Trophoblast cell (in vitro differentiated cells and primary cell): ENCODE results near the gene KRT13.
"Not testable (repeated sequence)": the region's sequence is repeated elsewhere in the genome, so short reads cannot be mapped to it uniquely, and the experiment has no call there.

Experiments used
- DNase-seq, 2 donors: peaks; one replicate each; pipeline ENCODE4 v3.0.0-alpha.2; 2016
- H2AFZ ChIP-seq: 2 replicates; pipeline ENCODE4 v1.6.1; 2013; ENCODE audit warnings: low read length, moderate library complexity, mild to moderate bottlenecking; ENCODE audit not compliant: insufficient read depth, poor library complexity
- H2AK5ac ChIP-seq: 2 replicates; pipeline ENCODE4 v1.6.1; 2013; ENCODE audit warnings: mild to moderate bottlenecking, low read length
- H2BK120ac ChIP-seq: 2 replicates; pipeline ENCODE4 v1.6.1; 2013; ENCODE audit warnings: low read length, mild to moderate bottlenecking, moderate library complexity; ENCODE audit not compliant: insufficient read depth, poor library complexity
- H2BK12ac ChIP-seq: 2 replicates; pipeline ENCODE4 v1.6.1; 2013; ENCODE audit warnings: mild to moderate bottlenecking, low read length, moderate library complexity
- H2BK5ac ChIP-seq: 2 replicates; pipeline ENCODE4 v1.6.1; 2013; ENCODE audit warnings: low read length, low read depth, moderate library complexity, mild to moderate bottlenecking; ENCODE audit not compliant: poor library complexity
- H3K14ac ChIP-seq: 2 replicates; pipeline ENCODE4 v1.6.1; 2013; ENCODE audit warnings: mild to moderate bottlenecking, low read length
- H3K18ac ChIP-seq: 2 replicates; pipeline ENCODE4 v1.6.1; 2013; ENCODE audit warnings: mild to moderate bottlenecking, low read length
- H3K23ac ChIP-seq: 2 replicates; pipeline ENCODE4 v1.6.1; 2013; ENCODE audit warnings: low read length
- H3K27ac ChIP-seq: 2 replicates; pipeline ENCODE4 v1.5.1; 2013; ENCODE audit warnings: low read depth, mild to moderate bottlenecking, inconsistent platforms, low read length, moderate library complexity
- H3K27me3 ChIP-seq: 2 replicates; pipeline ENCODE4 v1.6.1; 2013; ENCODE audit warnings: inconsistent platforms, mild to moderate bottlenecking, low read length, moderate library complexity; ENCODE audit not compliant: insufficient read depth
- H3K36me3 ChIP-seq, 2 experiments: 1 replicate in 1 of 2; 2 replicates in 1 of 2; pipeline ENCODE4 v1.6.1; 2013; ENCODE audit warnings: low read length in 2 of 2, mild to moderate bottlenecking in 2 of 2, moderate library complexity in 1 of 2; ENCODE audit not compliant: insufficient read depth in 2 of 2, control insufficient read depth in 1 of 2
- H3K4ac ChIP-seq: 2 replicates; pipeline ENCODE4 v1.6.1; 2013; ENCODE audit warnings: low read depth, mild to moderate bottlenecking, low read length, moderate library complexity
- H3K4me1 ChIP-seq, 2 experiments: 1 replicate in 1 of 2; 2 replicates in 1 of 2; pipeline ENCODE4 v1.6.1; 2013; ENCODE audit warnings: low read length in 2 of 2, mild to moderate bottlenecking in 2 of 2, moderate library complexity in 1 of 2; ENCODE audit not compliant: insufficient read depth in 2 of 2, control insufficient read depth in 1 of 2
- H3K4me2 ChIP-seq: 2 replicates; pipeline ENCODE4 v1.6.1; 2013; ENCODE audit warnings: inconsistent platforms, mild to moderate bottlenecking, low read length, moderate library complexity
- H3K4me3 ChIP-seq: 2 replicates; pipeline ENCODE4 v1.5.1; 2013; ENCODE audit warnings: mild to moderate bottlenecking, low read depth, low read length, inconsistent platforms
- H3K79me1 ChIP-seq: one replicate; pipeline ENCODE4 v1.6.1; 2013; ENCODE audit warnings: low read length
- H3K79me2 ChIP-seq: 2 replicates; pipeline ENCODE4 v1.6.1; 2013; ENCODE audit warnings: low read length, mild to moderate bottlenecking; ENCODE audit not compliant: control insufficient read depth, insufficient read depth, poor library complexity
- H3K9ac ChIP-seq: 2 replicates; pipeline ENCODE4 v1.6.1; 2013; ENCODE audit warnings: mild to moderate bottlenecking, low read length
- H3K9me3 ChIP-seq: 2 replicates; pipeline ENCODE4 v1.6.1; 2013; ENCODE audit warnings: low read depth, mild to moderate bottlenecking, control low read depth, inconsistent platforms, low read length; ENCODE audit not compliant: insufficient read depth
- H4K12ac ChIP-seq: 2 replicates; pipeline ENCODE4 v1.6.1; 2013; ENCODE audit warnings: low read depth, mild to moderate bottlenecking, low read length, moderate library complexity
- H4K8ac ChIP-seq: 2 replicates; pipeline ENCODE4 v1.6.1; 2013; ENCODE audit warnings: low read depth, mild to moderate bottlenecking, low read length, moderate library complexity
- H4K91ac ChIP-seq: one replicate; pipeline ENCODE4 v1.6.1; 2013; ENCODE audit warnings: low read depth, mild to moderate bottlenecking, low read length, moderate library complexity
- WGBS: extraction: QIAGEN DNeasy Blood & Tissue Kit; methylation state at CpG from one replicate; pipeline ENCODE4 v1.1.7; 2013; ENCODE audit warnings: missing lambda C conversion rate; ENCODE audit not compliant: insufficient read length, insufficient coverage; ENCODE audit errors: extremely low coverage; 5-methylcytosine and 5-hydroxymethylcytosine counted together

The KRT13 gene

DNA sequence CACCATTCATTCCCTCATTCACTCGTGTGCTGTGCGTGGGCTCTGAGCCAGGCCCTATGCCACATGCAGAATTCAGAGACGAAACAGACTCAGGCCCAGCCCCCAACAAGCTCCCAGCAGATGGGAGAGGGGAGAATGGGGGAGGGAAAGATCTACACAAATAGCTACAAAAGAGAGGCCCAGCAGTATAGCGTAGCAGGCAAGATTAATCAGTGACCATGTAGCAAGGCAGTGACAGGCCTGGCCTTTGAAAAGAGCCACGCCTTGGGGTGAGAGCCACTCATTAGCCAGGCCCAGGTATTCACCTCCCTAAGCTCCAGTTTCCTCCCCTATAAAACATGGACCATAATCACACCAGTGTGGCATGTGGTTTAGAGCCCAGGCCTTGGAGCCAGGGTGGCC is 39.1 kb upstream of the KRT13 start:
- Histone ChIP-seq H3K9me3 (no peaks in the 10 kb centered on the region), H2AK5ac (no peak overlapping the region), H3K9ac (no peak overlapping the region), H3K14ac (no peak overlapping the region), H3K18ac (no peak overlapping the region), H2BK120ac (no peak overlapping the region), H3K27ac (no peak overlapping the region), H3K4ac (no peak overlapping the region), H3K36me3 (no peaks in the 10 kb centered on the region), H3K23ac (no peak overlapping the region), H3K27me3 (no peaks in the 10 kb centered on the region), H4K8ac (no peak overlapping the region), H2BK5ac (no peak overlapping the region), H3K79me2 (peaks cover 4% of the 10 kb centered on the region), H4K91ac (peak overlapping the region; percentile 42), H3K79me1 (peaks cover 8% of the 10 kb centered on the region), H2BK12ac (no peak overlapping the region), H3K4me3 (no peak overlapping the region), H4K12ac (no peak overlapping the region), H3K4me1 (peaks cover 16 to 24% of the 10 kb centered on the region in 2 experiments), H2AFZ (no peak overlapping the region), H3K4me2 (no peak overlapping the region)
- WGBS: no CpG with 5 or more reads among the region's 5 CpGs
- no peak for DNase-seq

DNA sequence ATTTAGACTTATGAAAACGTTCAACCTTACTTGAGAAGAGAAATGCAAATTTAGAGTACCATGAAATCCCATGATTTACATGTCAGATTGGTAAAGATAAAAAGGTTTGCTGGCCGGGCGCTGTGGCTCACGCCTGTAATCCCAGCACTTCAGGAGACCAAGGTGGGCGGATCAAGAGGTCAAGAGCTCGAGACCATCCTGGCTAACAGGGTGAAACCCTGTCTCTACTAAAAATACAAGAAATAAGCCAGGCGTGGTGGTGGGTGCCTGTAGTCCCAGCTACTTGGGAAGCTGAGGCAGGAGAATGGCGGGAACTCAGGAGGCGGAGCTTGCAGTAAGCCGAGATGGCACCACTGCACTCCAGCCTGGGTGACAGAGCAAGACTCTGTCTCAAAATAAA is 37.4 kb upstream of the KRT13 start:
- DNase-seq, H2AK5ac ChIP-seq, H3K23ac ChIP-seq, H3K18ac ChIP-seq, H3K36me3 ChIP-seq, H2AFZ ChIP-seq, H3K14ac ChIP-seq, H2BK120ac ChIP-seq, H3K27ac ChIP-seq, H3K4me2 ChIP-seq, H3K9me3 ChIP-seq, H4K91ac ChIP-seq, H3K4me3 ChIP-seq, H3K27me3 ChIP-seq, H3K9ac ChIP-seq, H3K79me1 ChIP-seq, H3K4ac ChIP-seq, H4K8ac ChIP-seq, H2BK5ac ChIP-seq, H4K12ac ChIP-seq, H2BK12ac ChIP-seq, H3K79me2 ChIP-seq: not testable (repeated sequence)
- no CpG with 5 or more reads among the region's 10 CpGs for WGBS
- H3K4me1 ChIP-seq: peaks cover 19 to 28% of the 10 kb centered on the region in 2 experiments

DNA sequence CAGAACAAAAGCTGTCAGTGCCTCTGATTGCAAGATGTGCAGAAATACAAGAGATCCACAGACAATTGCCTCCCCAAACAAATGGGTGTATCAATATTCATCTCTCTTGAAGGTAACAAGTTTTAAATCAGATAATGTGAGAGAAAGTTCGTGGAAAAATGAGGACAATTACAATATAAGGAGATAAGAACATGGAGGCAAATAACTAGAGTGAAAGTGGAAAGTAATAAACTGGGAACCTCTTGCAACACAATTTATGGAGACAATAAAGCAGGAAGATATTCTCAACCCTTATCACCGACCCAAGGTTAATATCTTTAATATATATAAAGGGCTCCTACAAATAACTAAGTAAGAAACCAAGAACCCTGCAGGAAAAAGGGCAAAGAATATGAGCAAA is 36.9 kb upstream of the KRT13 start:
- H2AK5ac ChIP-seq: no peak overlapping the region
- no peak overlapping the region for H4K12ac ChIP-seq
- H3K27ac ChIP-seq: no peak overlapping the region
- no CpG with 5 or more reads among the region's 2 CpGs for WGBS
- H3K4me1 ChIP-seq: peaks cover 19 to 30% of the 10 kb centered on the region in 2 experiments
- no peak overlapping the region for H3K14ac ChIP-seq
- H4K91ac ChIP-seq: no peak overlapping the region
- H2AFZ ChIP-seq: no peak overlapping the region
- no peak overlapping the region for H2BK12ac ChIP-seq
- H3K79me1 ChIP-seq: peaks cover 9% of the 10 kb centered on the region
- H3K4ac ChIP-seq: no peak overlapping the region
- H4K8ac ChIP-seq: no peak overlapping the region
- no peaks in the 10 kb centered on the region for H3K27me3 ChIP-seq
- H3K18ac ChIP-seq: no peak overlapping the region
- no peak overlapping the region for H3K9ac ChIP-seq
- H3K9me3 ChIP-seq: no peaks in the 10 kb centered on the region
- H3K79me2 ChIP-seq: peaks cover under 1% of the 10 kb centered on the region
- no peak overlapping the region for H3K23ac ChIP-seq
- no peaks in the 10 kb centered on the region for H3K36me3 ChIP-seq
- H2BK120ac ChIP-seq: no peak overlapping the region
- H2BK5ac ChIP-seq: no peak overlapping the region
- no peak overlapping the region for H3K4me3 ChIP-seq
- no peak overlapping the region for H3K4me2 ChIP-seq
- no peak for DNase-seq

DNA sequence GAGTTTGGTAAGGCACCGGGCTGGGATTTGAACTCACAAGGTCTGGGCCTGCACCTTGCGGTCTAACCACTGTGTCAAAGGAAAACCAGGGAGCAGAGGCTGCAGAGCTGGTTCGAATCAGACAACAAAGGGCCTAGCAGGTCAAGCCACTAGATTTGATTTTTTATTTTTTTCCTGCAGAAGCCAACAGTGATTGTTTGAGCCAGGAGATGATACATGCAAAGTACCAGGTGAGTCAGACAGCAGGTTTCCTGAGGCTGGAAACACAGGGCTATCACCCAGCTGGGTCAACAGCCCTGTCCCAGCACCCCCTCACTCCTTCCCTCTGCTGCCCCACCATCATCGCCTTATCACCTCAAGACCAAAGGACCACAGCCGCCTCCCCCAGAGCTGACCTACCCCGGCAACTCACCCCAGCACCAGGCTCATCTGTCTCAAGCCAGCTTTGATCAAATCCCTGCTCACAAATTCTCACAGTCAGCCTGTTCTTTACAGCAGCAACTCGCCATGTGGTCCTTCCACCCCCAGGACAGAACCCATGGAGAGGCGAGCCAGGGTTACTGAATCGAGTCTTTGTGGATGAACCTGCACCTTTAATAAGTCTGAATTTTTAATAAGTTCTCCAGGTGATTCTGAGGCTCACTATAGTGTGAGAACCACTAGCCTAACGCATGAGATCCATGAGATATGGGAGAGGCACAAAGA is 35.7 kb upstream of the KRT13 start:
- DNase-seq: no peak

More for the DNA sequence above, 35.7 kb upstream of the KRT13 start:
- H2AK5ac ChIP-seq: peak overlapping the region; percentile 15
- H3K79me2 ChIP-seq: peaks cover 3% of the 10 kb centered on the region
- H3K23ac ChIP-seq: no peak overlapping the region
- H3K18ac ChIP-seq: no peak overlapping the region
- H2BK120ac ChIP-seq: peak overlapping the region; percentile 8
- H2AFZ ChIP-seq: no peak overlapping the region
- no peak overlapping the region for H3K27ac ChIP-seq
- H3K4ac ChIP-seq: no peak overlapping the region
- no peaks in the 10 kb centered on the region for H3K9me3 ChIP-seq
- no peak overlapping the region for H3K14ac ChIP-seq
- peaks cover 30 to 42% of the 10 kb centered on the region in 2 experiments for H3K4me1 ChIP-seq
- H3K36me3 ChIP-seq: no peaks in the 10 kb centered on the region
- H3K4me2 ChIP-seq: no peak overlapping the region
- H2BK12ac ChIP-seq: peak overlapping the region; percentile 23
- H2BK5ac ChIP-seq: no peak overlapping the region
- no peak overlapping the region for H4K12ac ChIP-seq
- no peak overlapping the region for H3K9ac ChIP-seq
- H4K8ac ChIP-seq: no peak overlapping the region
- peaks cover 20% of the 10 kb centered on the region for H3K79me1 ChIP-seq
- peak overlapping the region; percentile 45 for H4K91ac ChIP-seq
- H3K4me3 ChIP-seq: no peak overlapping the region
- H3K27me3 ChIP-seq: no peaks in the 10 kb centered on the region
- no CpG with 5 or more reads among the region's 10 CpGs for WGBS
